Activated CD8-positive, alpha-beta T cell treated with anti-CD3 and anti-CD28 coated beads, Interleukin-2, amount 10 ng/mL, durations not matched to agents 7 days and 5 days (primary cell): ENCODE data around the gene CD82. TPM values are rescaled to one million over a fixed set of nuclear protein-coding genes. Genes with fewer than 3 reads are reported as not detected.
"Not testable (repeated sequence)": the region's sequence is repeated elsewhere in the genome, so short reads cannot be mapped to it uniquely, and the experiment has no call there.

Experiments used
- ATAC-seq: fragments of 150-1000 bp; cut with Tn5 transposase; one replicate; pipeline ENCODE4 v1.10.0; 2021; ENCODE audit warnings: moderate library complexity
- CTCF ChIA-PET: fragments of 350-600 bp; sonication (Branson Sonifier 250); formaldehyde crosslinking; loops from one replicate; lab custom pipeline; 2021; ENCODE audit warnings: antibody characterized with exemption; lab: Charles Lee
- POLR2A ChIA-PET: fragments of 350-600 bp; sonication (Branson Sonifier 250); formaldehyde crosslinking; loops from one replicate; lab custom pipeline; 2021; ENCODE audit warnings: antibody characterized with exemption; lab: Charles Lee
- DNase-seq: peaks from one replicate; pipeline ENCODE4 v3.0.0-alpha.2; 2020
- H3K27ac Mint-ChIP-seq: one replicate; pipeline ENCODE4 v1.8.0; 2021; ENCODE audit warnings: mild to moderate bottlenecking, mixed read lengths
- H3K27me3 Mint-ChIP-seq: one replicate; pipeline ENCODE4 v1.8.0; 2021; ENCODE audit warnings: low read depth, mixed read lengths
- H3K36me3 Mint-ChIP-seq: one replicate; pipeline ENCODE4 v1.8.0; 2021; ENCODE audit warnings: low read depth, mixed read lengths
- H3K4me1 Mint-ChIP-seq: one replicate; pipeline ENCODE4 v1.8.0; 2021; ENCODE audit warnings: low read depth, mixed read lengths
- H3K4me3 Mint-ChIP-seq: one replicate; pipeline ENCODE4 v1.8.0; 2021; ENCODE audit warnings: mild to moderate bottlenecking, mixed read lengths
- H3K9me3 Mint-ChIP-seq: one replicate; pipeline ENCODE4 v1.8.0; 2022; ENCODE audit warnings: mixed read lengths; ENCODE audit not compliant: insufficient read depth
- total RNA-seq, 2 experiments: library from RNA; stranded (reverse); gene quantifications; one replicate each; pipeline ENCODE4 v1.2.3, GENCODE V29; 2021

CD82 gene
- total RNA-seq, 2 experiments from 2014 or later, result 68.2 to 72.9 TPM

GRCh38 chr11:44551456-44552139 is 13.9 kb upstream of the CD82 start:
- no peak for DNase-seq
- ATAC-seq, result no peak
- Mint-ChIP-seq H3K4me3 (no peak overlapping the region), H3K4me1 (peaks cover 1% of the 10 kb centered on the region), H3K27ac (no peak overlapping the region), H3K27me3 (peaks cover 9% of the 10 kb centered on the region), H3K36me3 (no peaks in the 10 kb centered on the region), H3K9me3 (no peaks in the 10 kb centered on the region)
- POLR2A ChIA-PET, result no interaction called here
- CTCF ChIA-PET, result interaction anchor here (1.3 to 2.3 kb wide), 3 partner anchors 27 to 65 kb away, joined by 4 to 8 read pairs (median 5); no protein-coding TSS in a partner anchor

- peaks cover 26% of the 10 kb centered on the region for H3K4me1 Mint-ChIP-seq
- ChIA-PET CTCF (interaction anchor here (0.8 to 8.1 kb wide), 10 partner anchors 9 to 450 kb away, joined by 3 to 334 read pairs (median 12); partner anchors contain the start of gene CD82), POLR2A (no interaction called here)
- no peaks in the 10 kb centered on the region for H3K36me3 Mint-ChIP-seq
- H3K4me3 Mint-ChIP-seq, result no peak overlapping the region
- H3K27me3 Mint-ChIP-seq, result peaks cover 9% of the 10 kb centered on the region
- H3K27ac Mint-ChIP-seq, result no peak overlapping the region
- no peaks in the 10 kb centered on the region for H3K9me3 Mint-ChIP-seq
- ATAC-seq (no peak), DNase-seq (no peak)
Measured at GRCh38 chr11:44555031-44555800, 10.2 kb upstream of the CD82 start.

GRCh38 chr11:44556735-44557409 is 8.6 kb upstream of the CD82 start:
- no peak overlapping the region for H3K4me3 Mint-ChIP-seq
- peaks cover 40% of the 10 kb centered on the region for H3K4me1 Mint-ChIP-seq
- H3K27ac Mint-ChIP-seq, result peak overlapping the region; percentile 62
- ATAC-seq (peak; percentile 72), DNase-seq (peak; percentile 77)
- POLR2A ChIA-PET, result interaction anchor here (1.1 kb wide), 1 partner anchor 9 kb away, joined by 3 read pairs; the partner anchor contains the start of gene CD82
- no peaks in the 10 kb centered on the region for H3K9me3 Mint-ChIP-seq
- H3K36me3 Mint-ChIP-seq, result no peaks in the 10 kb centered on the region
- CTCF ChIA-PET, result interaction anchor here (0.7 to 8.1 kb wide), 35 partner anchors 8 to 354 kb away, joined by 3 to 334 read pairs (median 4); partner anchors contain the start of gene CD82
- peaks cover 6% of the 10 kb centered on the region for H3K27me3 Mint-ChIP-seq

- ChIA-PET CTCF (interaction anchor here (0.7 to 8.1 kb wide), 35 partner anchors 7 to 354 kb away, joined by 3 to 334 read pairs (median 4); partner anchors contain the start of gene CD82), POLR2A (interaction anchor here (1.1 kb wide), 1 partner anchor 8 kb away, joined by 3 read pairs; the partner anchor contains the start of gene CD82)
- DNase-seq, result no peak
- Mint-ChIP-seq H3K27ac (no peak overlapping the region), H3K27me3 (peaks cover 4% of the 10 kb centered on the region), H3K9me3 (no peaks in the 10 kb centered on the region), H3K36me3 (no peaks in the 10 kb centered on the region), H3K4me3 (no peak overlapping the region), H3K4me1 (peaks cover 40% of the 10 kb centered on the region)
- ATAC-seq, result no peak
Measured at GRCh38 chr11:44557464-44557863, 8.0 kb upstream of the CD82 start.

GRCh38 chr11:44559207-44559939 is 6.1 kb upstream of the CD82 start:
- Mint-ChIP-seq H3K27ac (peak overlapping the region; percentile 87), H3K27me3 (no peaks in the 10 kb centered on the region), H3K9me3 (no peaks in the 10 kb centered on the region), H3K36me3 (no peaks in the 10 kb centered on the region), H3K4me3 (peak overlapping the region; percentile 20), H3K4me1 (peaks cover 45% of the 10 kb centered on the region)
- ATAC-seq (peak; percentile 82), DNase-seq (peak; percentile 70)
- POLR2A ChIA-PET, result interaction anchor here (0.9 to 2.6 kb wide), 5 partner anchors 10 to 53 kb away, joined by 3 to 12 read pairs (median 6); no protein-coding TSS in a partner anchor
- CTCF ChIA-PET, result interaction anchor here (0.6 to 8.1 kb wide), 19 partner anchors 10 to 426 kb away, joined by 3 to 334 read pairs (median 5); no protein-coding TSS in a partner anchor

- H3K9me3 Mint-ChIP-seq, ATAC-seq, H3K36me3 Mint-ChIP-seq, DNase-seq, H3K27me3 Mint-ChIP-seq: not testable (repeated sequence)
- Mint-ChIP-seq H3K27ac (peak overlapping the region; percentile 87), H3K4me3 (peak overlapping the region; percentile 20), H3K4me1 (peaks cover 50% of the 10 kb centered on the region)
- POLR2A ChIA-PET, result interaction anchor here (0.7 to 2.6 kb wide), 5 partner anchors 9 to 52 kb away, joined by 3 to 12 read pairs (median 6); no protein-coding TSS in a partner anchor
- CTCF ChIA-PET, result interaction anchor here (1.0 to 8.1 kb wide), 15 partner anchors 9 to 367 kb away, joined by 3 to 334 read pairs (median 7); no protein-coding TSS in a partner anchor
Measured at GRCh38 chr11:44559940-44560300, 5.5 kb upstream of the CD82 start.

- Mint-ChIP-seq H3K9me3 (no peaks in the 10 kb centered on the region), H3K27ac (no peak overlapping the region), H3K4me1 (peaks cover 59% of the 10 kb centered on the region), H3K36me3 (no peaks in the 10 kb centered on the region), H3K27me3 (no peaks in the 10 kb centered on the region), H3K4me3 (no peak overlapping the region)
- ATAC-seq (no peak), DNase-seq (no peak)
- ChIA-PET CTCF (interaction anchor here (1.1 to 8.1 kb wide), 2 partner anchors 10 to 52 kb away, joined by 3 to 334 read pairs; no protein-coding TSS in a partner anchor), POLR2A (interaction anchor here (2.6 kb wide), 1 partner anchor 51 kb away, joined by 10 read pairs; no protein-coding TSS in a partner anchor)
Measured at GRCh38 chr11:44561275-44561805, 4.1 kb upstream of the CD82 start.

- ChIA-PET CTCF (interaction anchor here (1.1 to 8.1 kb wide), 4 partner anchors 9 to 55 kb away, joined by 3 to 334 read pairs (median 8); no protein-coding TSS in a partner anchor), POLR2A (interaction anchor here (0.5 to 1.3 kb wide), 2 partner anchors 15 to 34 kb away, joined by 3 read pairs; no protein-coding TSS in a partner anchor)
- peaks cover 60% of the 10 kb centered on the region for H3K4me1 Mint-ChIP-seq
- no peaks in the 10 kb centered on the region for H3K9me3 Mint-ChIP-seq
- no peak for DNase-seq
- no peak for ATAC-seq
- no peak overlapping the region for H3K4me3 Mint-ChIP-seq
- H3K27me3 Mint-ChIP-seq, result no peaks in the 10 kb centered on the region
- peaks cover 5% of the 10 kb centered on the region for H3K36me3 Mint-ChIP-seq
- H3K27ac Mint-ChIP-seq, result no peak overlapping the region
Measured at GRCh38 chr11:44561964-44562734, 3.3 kb upstream of the CD82 start.

- POLR2A ChIA-PET, result interaction anchor here (0.5 to 3.1 kb wide), 3 partner anchors 11 to 33 kb away, joined by 3 to 13 read pairs (median 3); no protein-coding TSS in a partner anchor
- H3K4me1 Mint-ChIP-seq, result peaks cover 62% of the 10 kb centered on the region
- no peak overlapping the region for H3K4me3 Mint-ChIP-seq
- ATAC-seq (no peak), DNase-seq (no peak)
- peaks cover 13% of the 10 kb centered on the region for H3K36me3 Mint-ChIP-seq
- H3K9me3 Mint-ChIP-seq, result no peaks in the 10 kb centered on the region
- no peak overlapping the region for H3K27ac Mint-ChIP-seq
- CTCF ChIA-PET, result interaction anchor here (1.7 to 3.7 kb wide), 4 partner anchors 7 to 54 kb away, joined by 4 to 25 read pairs (median 16); no protein-coding TSS in a partner anchor
- no peaks in the 10 kb centered on the region for H3K27me3 Mint-ChIP-seq
Measured at GRCh38 chr11:44562845-44563460, 2.5 kb upstream of the CD82 start.
